Measurements from ENCODE around the gene PMFBP1.

DNA sequence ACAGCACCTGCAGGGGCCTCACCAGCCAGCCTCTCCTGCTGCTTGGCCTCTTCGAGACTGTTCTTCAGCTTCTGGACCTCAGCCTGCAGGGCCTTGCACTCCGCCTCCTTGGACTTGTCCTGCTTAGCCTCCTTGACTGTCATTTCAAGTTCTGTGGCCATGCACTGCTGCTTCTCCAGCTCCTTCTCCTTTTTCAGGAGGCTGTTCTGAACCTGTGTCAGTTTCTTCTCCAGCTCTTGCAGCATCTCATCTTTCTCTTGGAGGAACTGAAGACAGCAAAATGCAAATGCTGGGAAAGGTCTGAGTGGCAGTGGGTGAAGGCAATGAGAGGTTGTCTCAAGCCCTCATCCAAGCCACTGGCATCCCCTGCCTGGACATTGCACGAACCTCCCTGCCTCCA, 39.2 kb downstream of the PMFBP1 start:
- TF ChIP-seq, protein P1, sequence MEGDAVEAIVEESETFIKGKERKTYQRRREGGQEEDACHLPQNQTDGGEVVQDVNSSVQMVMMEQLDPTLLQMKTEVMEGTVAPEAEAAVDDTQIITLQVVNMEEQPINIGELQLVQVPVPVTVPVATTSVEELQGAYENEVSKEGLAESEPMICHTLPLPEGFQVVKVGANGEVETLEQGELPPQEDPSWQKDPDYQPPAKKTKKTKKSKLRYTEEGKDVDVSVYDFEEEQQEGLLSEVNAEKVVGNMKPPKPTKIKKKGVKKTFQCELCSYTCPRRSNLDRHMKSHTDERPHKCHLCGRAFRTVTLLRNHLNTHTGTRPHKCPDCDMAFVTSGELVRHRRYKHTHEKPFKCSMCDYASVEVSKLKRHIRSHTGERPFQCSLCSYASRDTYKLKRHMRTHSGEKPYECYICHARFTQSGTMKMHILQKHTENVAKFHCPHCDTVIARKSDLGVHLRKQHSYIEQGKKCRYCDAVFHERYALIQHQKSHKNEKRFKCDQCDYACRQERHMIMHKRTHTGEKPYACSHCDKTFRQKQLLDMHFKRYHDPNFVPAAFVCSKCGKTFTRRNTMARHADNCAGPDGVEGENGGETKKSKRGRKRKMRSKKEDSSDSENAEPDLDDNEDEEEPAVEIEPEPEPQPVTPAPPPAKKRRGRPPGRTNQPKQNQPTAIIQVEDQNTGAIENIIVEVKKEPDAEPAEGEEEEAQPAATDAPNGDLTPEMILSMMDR (IDR thresholded peaks at IDR 0.05 in 4 of 5, conservative IDR thresholded peaks at IDR 0.05 in 1 of 5), result no peak
- TF ChIP-seq POLR2A (IDR thresholded peaks at IDR 0.05), result no peak
